SJSA1 (cell line): ENCODE data around the gene IRS2. TPM values are rescaled to one million over a fixed set of nuclear protein-coding genes. Genes with fewer than 3 reads are reported as not detected.

Source experiments
- DNase-seq, 2 experiments: peaks; one replicate each; pipeline ENCODE4 v3.0.0-alpha.2; 2015 to 2020; ENCODE audit warnings: low spot score in 2 of 2, low read depth in 1 of 2
- H3K27ac ChIP-seq: fragments of 250-450 bp; sonication (Bioruptor Pico); 2 replicates; pipeline ENCODE4 v1.5.1; 2020; ENCODE audit warnings: mild to moderate bottlenecking, moderate library complexity
- H3K27me3 ChIP-seq: fragments of 250-450 bp; sonication (Bioruptor Pico); replicated peaks from 2 replicates; pipeline ENCODE4 v1.5.1; 2020; ENCODE audit warnings: mild to moderate bottlenecking, moderate library complexity
- H3K36me3 ChIP-seq: fragments of 250-450 bp; sonication (Bioruptor Pico); 2 replicates; pipeline ENCODE4 v1.5.1; 2020; ENCODE audit warnings: mild to moderate bottlenecking
- H3K4me1 ChIP-seq: fragments of 250-450 bp; sonication (Bioruptor Pico); replicated peaks from 2 replicates; pipeline ENCODE4 v1.6.1; 2021; ENCODE audit warnings: mild to moderate bottlenecking
- H3K4me3 ChIP-seq: fragments of 250-450 bp; sonication (Bioruptor Pico); 2 replicates; pipeline ENCODE4 v1.5.1; 2020; ENCODE audit warnings: mild to moderate bottlenecking
- H3K9me3 ChIP-seq: fragments of 250-450 bp; sonication (Bioruptor Pico); replicated peaks from 2 replicates; pipeline ENCODE4 v1.5.1; 2020; ENCODE audit warnings: mild to moderate bottlenecking
- total RNA-seq: library from RNA; depleted of rRNA; stranded (reverse); fragments of >200 nt; shearing (Covaris generic); gene quantifications from 2 replicates; pipeline ENCODE4 v1.2.3, GENCODE V29; 2014

Gene IRS2
- total RNA-seq, 1 experiment from 2014 or later: 8.1 TPM

DNA sequence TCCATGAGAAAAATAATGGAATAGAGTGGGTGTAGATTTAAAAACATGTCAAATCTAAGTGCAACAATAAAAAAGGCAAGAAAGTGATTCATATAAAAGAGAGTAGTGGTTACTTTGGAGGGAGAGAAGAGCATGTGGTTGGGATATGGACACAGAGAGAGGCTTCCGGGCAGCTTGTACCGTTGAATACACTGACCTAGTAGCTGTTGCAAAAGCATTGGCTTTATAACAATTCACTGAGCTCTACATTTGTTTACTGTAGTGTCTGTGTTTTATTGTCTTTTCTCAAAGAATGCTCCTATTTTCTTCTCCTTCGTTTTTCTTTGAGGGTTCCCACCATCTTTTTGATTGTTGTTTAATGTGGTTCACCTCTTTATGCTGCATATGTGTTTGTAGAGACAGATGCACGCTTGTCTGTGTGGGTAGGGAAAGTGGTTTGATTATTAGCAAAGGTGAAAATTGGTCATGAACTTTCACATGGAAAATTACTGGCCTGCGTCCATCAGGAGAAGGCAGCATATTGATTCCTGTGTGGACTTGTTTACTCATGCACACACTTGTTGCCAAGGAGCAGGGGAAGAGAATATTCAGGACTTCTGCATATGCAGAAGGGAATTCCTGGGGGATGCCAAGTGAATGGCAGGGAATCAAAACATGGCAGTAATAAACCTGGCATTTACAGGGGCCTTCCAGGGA is 29.9 kb upstream of the IRS2 start:
- H3K27ac ChIP-seq: no peak overlapping the region
- no peak overlapping the region for H3K4me3 ChIP-seq
- H3K36me3 ChIP-seq: no peaks in the 10 kb centered on the region
- H3K27me3 ChIP-seq: peaks cover 93% of the 10 kb centered on the region
- DNase-seq: no peak
- no peaks in the 10 kb centered on the region for H3K9me3 ChIP-seq
- H3K4me1 ChIP-seq: no peaks in the 10 kb centered on the region

DNA sequence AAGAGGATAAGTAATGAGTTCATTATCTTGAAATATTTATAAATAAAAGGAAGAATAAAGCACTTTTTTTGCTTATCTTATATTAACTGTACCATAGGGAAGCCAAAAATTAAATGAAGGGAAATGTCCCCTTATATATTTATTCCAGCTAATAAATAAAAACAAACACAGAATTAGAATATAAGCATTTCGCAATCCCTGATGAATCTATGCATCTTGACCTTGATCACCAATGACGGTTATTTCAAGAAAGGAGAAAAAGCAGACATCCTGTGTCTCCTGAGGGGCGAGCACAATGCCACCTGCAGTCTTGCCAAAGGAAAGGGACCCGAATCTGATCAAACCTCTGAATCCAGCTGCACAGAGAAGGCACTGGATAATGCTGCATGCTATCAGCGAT is 29.3 kb upstream of the IRS2 start:
- no peaks in the 10 kb centered on the region for H3K9me3 ChIP-seq
- no peak for DNase-seq

DNA sequence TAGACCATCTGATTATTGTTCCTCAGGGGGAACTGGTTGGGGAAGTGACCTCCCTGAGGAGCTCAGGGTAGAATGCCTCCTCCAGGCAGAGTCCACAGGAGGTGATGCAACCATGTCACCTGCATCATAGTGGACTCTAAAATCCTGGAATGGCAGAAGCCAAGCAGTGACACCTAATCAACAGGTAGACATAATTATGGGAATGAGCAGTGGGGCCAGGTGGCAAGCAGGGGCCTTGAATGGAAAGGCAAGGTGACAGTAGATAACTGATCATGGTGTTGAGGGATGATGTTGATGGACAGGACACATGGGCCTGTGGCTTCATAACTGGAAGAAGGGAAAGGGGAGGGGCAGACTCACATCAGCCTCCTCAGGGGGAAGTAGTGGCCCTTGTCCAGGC is 27.3 kb upstream of the IRS2 start:
- H3K4me3 ChIP-seq: no peak overlapping the region
- no peaks in the 10 kb centered on the region for H3K4me1 ChIP-seq
- H3K27me3 ChIP-seq: peaks cover 92% of the 10 kb centered on the region
- H3K9me3 ChIP-seq: no peaks in the 10 kb centered on the region
- DNase-seq: no peak
- H3K27ac ChIP-seq: no peak overlapping the region
- no peaks in the 10 kb centered on the region for H3K36me3 ChIP-seq

More for the DNA sequence above, 29.3 kb upstream of the IRS2 start:
- Histone ChIP-seq H3K27ac (no peak overlapping the region), H3K36me3 (no peaks in the 10 kb centered on the region), H3K27me3 (peaks cover 92% of the 10 kb centered on the region), H3K4me1 (no peaks in the 10 kb centered on the region), H3K4me3 (no peak overlapping the region)

DNA sequence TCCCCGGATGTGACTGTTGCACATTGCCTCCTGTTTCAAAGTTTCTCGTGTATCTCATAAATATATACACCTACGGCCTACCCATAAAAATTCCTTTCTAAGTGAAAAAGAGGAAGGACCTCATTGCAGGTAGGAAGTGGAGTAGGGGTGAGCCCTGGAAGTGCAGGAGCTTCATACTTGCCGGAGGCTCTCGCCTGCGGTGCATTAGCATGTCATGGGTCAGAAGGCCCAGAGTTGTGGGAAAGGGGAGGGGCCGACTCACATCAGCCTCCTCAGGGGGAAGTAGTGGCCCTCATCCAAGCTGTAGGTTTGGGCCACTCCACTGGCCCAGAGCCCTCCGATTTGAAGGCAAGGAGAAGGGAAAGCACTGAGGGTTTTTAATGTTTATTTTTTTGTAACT is 26.0 kb upstream of the IRS2 start:
- no peaks in the 10 kb centered on the region for H3K9me3 ChIP-seq
- peaks cover 95% of the 10 kb centered on the region for H3K27me3 ChIP-seq
- no peaks in the 10 kb centered on the region for H3K36me3 ChIP-seq
- H3K4me3 ChIP-seq: no peak overlapping the region
- H3K4me1 ChIP-seq: no peaks in the 10 kb centered on the region
- no peak overlapping the region for H3K27ac ChIP-seq
- no peak for DNase-seq

DNA sequence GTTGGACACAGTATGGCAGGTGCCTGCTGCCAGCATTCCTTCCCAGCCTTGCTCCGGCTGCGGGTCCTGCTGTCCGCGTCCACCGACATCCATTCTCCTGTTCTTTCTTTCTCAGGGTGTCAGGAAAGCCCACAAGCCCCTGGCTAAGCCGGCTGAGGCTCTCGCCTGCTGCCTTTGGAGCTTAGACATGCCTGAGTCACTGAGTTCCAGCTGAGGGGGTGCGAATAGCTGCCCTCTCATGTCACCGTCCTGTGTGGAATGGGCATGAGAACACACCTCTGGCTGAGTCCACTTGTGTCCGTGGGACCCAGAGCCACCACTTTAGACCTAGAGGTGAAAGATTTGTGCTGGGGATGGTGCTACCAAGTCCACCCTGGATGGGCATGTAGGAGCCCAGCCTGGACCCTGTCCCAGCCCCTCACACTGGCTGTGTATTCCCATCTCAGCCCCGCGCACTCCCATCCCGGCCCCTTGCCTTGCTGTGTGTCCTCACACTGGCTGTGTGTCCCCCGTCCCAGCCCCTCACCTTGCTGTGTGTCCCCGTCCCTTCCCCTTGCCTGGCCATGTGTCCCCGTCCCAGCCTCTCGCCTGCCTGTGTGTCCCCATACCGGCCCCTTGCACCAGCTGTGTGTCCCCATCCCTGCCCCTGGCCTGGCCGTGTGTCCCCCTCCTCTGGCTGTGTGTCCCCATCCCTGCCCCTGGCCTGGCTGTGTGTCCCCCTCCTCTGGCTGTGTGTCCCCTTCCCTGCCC is 24.6 kb upstream of the IRS2 start:
- no peaks in the 10 kb centered on the region for H3K4me1 ChIP-seq
- H3K9me3 ChIP-seq: no peaks in the 10 kb centered on the region
- peak in 1 of 2 experiments; percentile 76 for DNase-seq
- H3K27me3 ChIP-seq: peaks cover 95% of the 10 kb centered on the region
- H3K36me3 ChIP-seq: no peaks in the 10 kb centered on the region
- H3K27ac ChIP-seq: no peak overlapping the region
- H3K4me3 ChIP-seq: no peak overlapping the region

DNA sequence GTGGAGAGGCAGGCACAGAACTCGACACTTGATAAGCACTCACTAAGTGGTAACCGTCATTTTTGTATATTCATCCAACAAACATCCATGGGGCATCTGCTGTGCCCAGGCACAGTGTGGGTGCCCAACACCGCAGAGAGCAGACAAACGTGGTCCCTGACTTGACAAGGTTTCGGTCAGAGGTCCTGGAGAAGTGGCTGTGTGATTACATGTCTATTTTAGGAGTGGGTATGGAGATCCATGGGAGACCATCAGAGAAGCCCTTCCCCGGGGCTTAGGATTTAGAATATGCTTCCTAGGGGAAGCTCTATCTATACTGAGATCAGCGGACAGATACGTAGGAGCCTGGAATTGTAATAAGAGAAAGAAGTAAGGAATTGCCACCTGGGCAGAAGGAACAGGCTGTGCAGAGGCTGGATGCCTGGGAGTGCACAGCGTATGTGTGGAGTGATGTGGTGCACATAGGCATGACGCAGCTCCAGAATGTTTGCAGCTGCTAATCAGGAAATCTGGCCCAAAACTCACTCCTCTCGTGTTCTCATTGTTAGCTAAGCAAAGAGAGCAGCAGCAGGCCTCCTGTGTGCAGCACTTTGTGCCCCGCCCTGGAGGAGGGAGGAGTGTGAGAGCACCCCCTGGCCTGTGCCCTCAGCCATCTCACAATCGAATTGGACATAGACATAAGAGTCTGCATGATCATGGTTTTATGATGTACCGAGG is 23.0 kb upstream of the IRS2 start:
- DNase-seq: peak in 1 of 2 experiments; percentile 56
- Histone ChIP-seq H3K4me1 (no peaks in the 10 kb centered on the region), H3K9me3 (no peaks in the 10 kb centered on the region), H3K27ac (no peak overlapping the region), H3K27me3 (peaks cover 95% of the 10 kb centered on the region), H3K4me3 (no peak overlapping the region), H3K36me3 (no peaks in the 10 kb centered on the region)

DNA sequence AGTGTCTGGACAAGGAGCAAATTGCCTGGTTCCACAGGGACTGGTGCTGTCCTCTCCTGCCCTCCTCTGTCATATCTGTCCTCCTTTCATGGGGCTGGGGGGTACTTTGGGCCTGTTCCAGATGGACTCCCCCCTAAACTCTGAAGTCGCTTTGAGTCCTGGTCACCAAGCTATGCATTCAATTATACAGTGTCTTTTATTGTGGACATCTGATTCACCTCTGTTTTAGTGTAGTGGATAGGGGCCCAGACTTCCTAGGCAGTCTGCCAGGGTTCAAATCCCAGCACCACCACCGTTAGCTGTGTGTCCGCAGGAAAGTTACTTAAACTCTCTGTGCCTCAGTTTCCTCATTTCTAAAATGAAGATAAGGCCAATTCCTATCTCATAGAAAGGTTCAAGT is 21.0 kb upstream of the IRS2 start:
- no peaks in the 10 kb centered on the region for H3K4me1 ChIP-seq
- H3K4me3 ChIP-seq: no peak overlapping the region
- H3K27me3 ChIP-seq: peaks cover 98% of the 10 kb centered on the region
- no peaks in the 10 kb centered on the region for H3K9me3 ChIP-seq
- DNase-seq: peak in 1 of 2 experiments; percentile 51
- no peak overlapping the region for H3K27ac ChIP-seq
- no peaks in the 10 kb centered on the region for H3K36me3 ChIP-seq

DNA sequence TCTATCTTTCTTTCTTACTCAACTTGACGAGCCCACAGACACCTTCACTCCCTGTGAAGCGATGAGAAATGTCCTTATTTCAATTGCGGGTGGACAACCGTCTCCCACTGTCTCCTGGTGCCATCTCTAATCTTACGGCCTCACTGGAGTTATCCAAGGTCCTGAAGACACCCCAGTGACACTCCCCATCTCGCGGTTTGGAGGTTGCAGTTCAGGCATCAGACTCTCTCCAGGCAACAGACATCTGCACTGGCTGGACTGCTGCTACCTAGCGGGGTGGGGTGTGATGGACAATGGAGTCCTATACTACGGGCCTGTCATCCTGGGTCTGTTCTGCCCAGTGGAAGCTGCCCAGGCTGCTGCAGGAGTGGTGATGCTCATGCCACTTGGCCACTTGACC is 18.3 kb upstream of the IRS2 start:
- peak in 1 of 2 experiments; percentile 70 for DNase-seq
- H3K9me3 ChIP-seq: no peaks in the 10 kb centered on the region
- H3K36me3 ChIP-seq: no peaks in the 10 kb centered on the region
- peaks cover 98% of the 10 kb centered on the region for H3K27me3 ChIP-seq
- H3K4me3 ChIP-seq: no peak overlapping the region
- H3K4me1 ChIP-seq: no peaks in the 10 kb centered on the region
- no peak overlapping the region for H3K27ac ChIP-seq

DNA sequence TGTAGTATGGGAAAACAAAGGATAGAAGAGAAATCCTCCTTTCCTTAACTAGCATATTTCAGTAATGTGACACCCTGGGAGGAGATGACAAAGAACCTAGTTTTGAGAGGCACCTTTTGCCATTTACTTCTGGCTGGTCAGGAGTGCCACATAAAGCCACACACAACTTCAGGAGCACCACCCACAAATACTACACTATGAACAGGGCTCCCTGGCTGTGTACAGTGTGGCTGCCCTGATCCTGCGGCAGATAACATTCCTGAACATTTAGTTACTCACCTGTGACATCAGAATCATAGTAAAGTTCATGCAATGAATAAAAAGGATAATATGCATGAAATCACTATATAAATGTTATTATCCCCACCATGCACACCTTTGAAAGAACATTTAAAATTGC is 17.4 kb upstream of the IRS2 start:
- DNase-seq: peak in 1 of 2 experiments; percentile 51
- Histone ChIP-seq H3K27me3 (peaks cover 98% of the 10 kb centered on the region), H3K36me3 (no peaks in the 10 kb centered on the region), H3K27ac (no peak overlapping the region), H3K9me3 (no peaks in the 10 kb centered on the region), H3K4me1 (no peaks in the 10 kb centered on the region), H3K4me3 (no peak overlapping the region)

DNA sequence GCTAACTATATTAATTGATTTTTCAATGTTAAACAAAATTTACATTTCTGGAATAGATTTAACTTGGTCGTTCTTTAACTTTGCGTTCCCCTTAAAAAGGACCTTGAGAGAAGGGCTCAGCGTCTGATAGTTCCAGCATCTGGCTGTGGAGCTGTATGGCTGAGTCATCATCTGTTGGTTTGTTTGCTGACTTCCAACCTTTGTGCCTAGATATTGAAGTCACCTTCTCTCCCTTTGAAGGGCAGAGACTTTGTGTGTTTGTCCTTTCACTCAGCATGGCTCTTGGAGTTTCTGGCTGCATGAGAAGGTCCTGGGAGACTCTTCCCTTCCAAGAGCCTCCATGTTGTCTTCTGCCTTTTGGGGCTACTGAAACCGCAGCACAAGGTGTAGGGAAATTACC is 16.6 kb upstream of the IRS2 start:
- H3K9me3 ChIP-seq: no peaks in the 10 kb centered on the region
- peaks cover 98% of the 10 kb centered on the region for H3K27me3 ChIP-seq
- H3K36me3 ChIP-seq: no peaks in the 10 kb centered on the region
- peak in 1 of 2 experiments; percentile 55 for DNase-seq
- H3K4me1 ChIP-seq: no peaks in the 10 kb centered on the region
- no peak overlapping the region for H3K4me3 ChIP-seq
- no peak overlapping the region for H3K27ac ChIP-seq

DNA sequence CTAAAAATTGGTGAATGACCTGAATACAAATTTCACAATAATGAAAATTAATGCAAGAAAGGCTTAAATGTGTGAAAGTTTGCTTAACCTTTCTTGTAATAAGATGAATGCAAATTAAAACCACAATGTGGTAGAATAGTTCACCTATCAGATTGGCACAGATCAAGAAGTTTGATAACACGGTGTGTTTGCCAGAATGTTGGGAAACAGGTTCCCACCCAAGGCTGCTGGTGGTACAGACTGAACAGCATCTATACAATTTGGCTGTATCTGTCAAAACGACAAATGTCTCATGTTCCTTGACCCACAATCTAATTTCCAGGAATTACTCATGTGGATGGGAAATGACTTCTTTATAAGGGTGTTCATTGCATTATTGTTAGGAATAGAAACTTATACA is 8.6 kb upstream of the IRS2 start:
- Histone ChIP-seq H3K9me3 (no peaks in the 10 kb centered on the region), H3K27ac (no peak overlapping the region), H3K4me3 (no peak overlapping the region), H3K27me3 (peaks cover 98% of the 10 kb centered on the region), H3K36me3 (no peaks in the 10 kb centered on the region), H3K4me1 (no peaks in the 10 kb centered on the region)
- peak in 1 of 2 experiments; percentile 45 for DNase-seq

DNA sequence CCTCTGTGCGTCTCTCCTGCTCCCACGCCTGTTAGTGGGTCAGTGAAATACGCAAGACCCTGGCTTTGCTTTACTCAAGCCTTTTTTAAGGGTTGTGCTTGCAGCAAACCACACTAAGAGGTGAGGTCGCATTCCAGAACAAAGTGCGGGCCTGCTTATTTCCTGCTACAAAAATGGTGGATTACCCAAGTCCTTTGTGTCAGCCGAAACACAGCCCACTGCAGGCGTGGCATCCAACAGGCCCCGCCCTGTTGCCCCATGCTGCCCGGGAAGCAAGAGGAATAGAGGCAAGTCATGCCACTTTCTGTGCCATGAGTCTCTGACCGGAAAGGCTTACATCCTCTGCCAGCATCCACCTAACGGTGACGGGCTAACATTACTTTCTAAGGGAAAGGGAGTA is 7.7 kb upstream of the IRS2 start:
- no peaks in the 10 kb centered on the region for H3K36me3 ChIP-seq
- H3K9me3 ChIP-seq: no peaks in the 10 kb centered on the region
- DNase-seq: peak in 1 of 2 experiments; percentile 69
- no peak overlapping the region for H3K4me3 ChIP-seq
- H3K4me1 ChIP-seq: no peaks in the 10 kb centered on the region
- H3K27me3 ChIP-seq: peaks cover 98% of the 10 kb centered on the region
- H3K27ac ChIP-seq: no peak overlapping the region

DNA sequence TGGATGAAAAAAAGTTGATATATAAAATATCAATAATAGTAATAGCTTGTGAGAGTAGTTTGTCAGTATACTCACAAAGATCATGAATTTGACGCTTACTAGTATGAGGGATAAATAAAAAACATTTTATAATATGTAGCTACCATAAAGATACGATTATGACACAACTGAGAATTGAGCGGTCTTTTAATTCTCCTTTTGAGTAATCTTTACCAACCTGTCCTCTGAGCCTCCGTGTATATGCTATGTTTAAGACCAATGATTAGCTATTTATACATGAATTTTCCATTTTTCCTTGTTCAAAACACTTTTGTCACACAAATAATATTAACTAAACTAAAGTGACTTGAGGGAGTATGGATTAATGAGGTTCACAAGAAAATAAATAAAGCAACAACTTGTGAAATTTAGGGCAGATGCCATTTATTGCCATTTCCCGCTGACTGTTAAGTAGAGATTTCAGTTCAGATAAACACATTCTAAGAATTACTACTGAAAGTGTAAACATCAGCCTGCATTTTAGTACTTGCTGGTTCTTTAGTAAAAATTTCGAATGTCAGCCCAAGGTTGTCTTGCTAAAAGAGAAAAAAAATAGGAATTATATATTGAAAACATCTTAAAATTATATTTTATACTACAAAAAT is 6.2 kb upstream of the IRS2 start:
- Histone ChIP-seq H3K36me3 (no peaks in the 10 kb centered on the region), H3K4me3 (no peak overlapping the region), H3K27me3 (peaks cover 98% of the 10 kb centered on the region), H3K27ac (no peak overlapping the region), H3K9me3 (no peaks in the 10 kb centered on the region), H3K4me1 (peaks cover 2% of the 10 kb centered on the region)
- no peak for DNase-seq
